Gastroesophageal sphincter (tissue), 3 donors: ENCODE results near the gene SRRM4.

Experiments
- EP300 ChIP-seq: sonication (generic); formaldehyde crosslinking; IDR thresholded peaks from one replicate; pipeline ENCODE4 v1.6.1; 2017; ENCODE audit warnings: antibody characterized with exemption, mild to moderate bottlenecking
- POLR2A ChIP-seq, 2 donors: fragments of 450-650 bp; IDR thresholded peaks; one replicate each; pipeline ENCODE4 v1.6.1; 2017; ENCODE audit warnings: antibody characterized with exemption in 2 of 2, mild to moderate bottlenecking in 2 of 2, moderate library complexity in 1 of 2
- POLR2AphosphoS5 ChIP-seq: sonication (generic); formaldehyde crosslinking; IDR thresholded peaks from one replicate; pipeline ENCODE4 v1.6.1; 2017; ENCODE audit warnings: antibody characterized with exemption
- TF ChIP-seq, protein P1 (sequence below), 4 experiments: fragments of 200-600 bp in 2 of 4; fragments of 450-650 bp in 2 of 4; sonication (generic) in 1 of 4; IDR thresholded peaks; one replicate each; pipeline ENCODE4 v1.5.1; 2017 to 2019; ENCODE audit warnings: antibody characterized with exemption in 4 of 4, mild to moderate bottlenecking in 2 of 4, moderate library complexity in 2 of 4

DNA sequence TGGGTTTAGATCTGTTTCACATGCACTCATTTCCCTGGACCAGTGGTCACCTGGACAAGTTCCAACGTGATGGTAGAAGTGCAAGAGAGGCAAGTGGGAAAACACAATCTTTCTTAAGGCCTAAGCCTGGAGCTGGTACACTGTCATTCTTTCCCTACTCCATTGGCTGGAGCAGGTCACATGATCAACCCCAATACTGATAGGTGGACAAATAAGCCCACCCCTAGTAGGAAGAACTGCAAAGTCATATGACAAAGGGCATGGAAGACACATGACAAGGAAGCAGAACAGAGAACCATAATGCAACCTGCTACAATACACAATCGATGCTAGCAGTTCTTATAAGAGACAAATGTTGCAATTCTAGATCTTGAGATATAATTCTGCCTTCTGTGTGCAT, 66.3 kb downstream of the SRRM4 start:
- TF ChIP-seq, protein P1, sequence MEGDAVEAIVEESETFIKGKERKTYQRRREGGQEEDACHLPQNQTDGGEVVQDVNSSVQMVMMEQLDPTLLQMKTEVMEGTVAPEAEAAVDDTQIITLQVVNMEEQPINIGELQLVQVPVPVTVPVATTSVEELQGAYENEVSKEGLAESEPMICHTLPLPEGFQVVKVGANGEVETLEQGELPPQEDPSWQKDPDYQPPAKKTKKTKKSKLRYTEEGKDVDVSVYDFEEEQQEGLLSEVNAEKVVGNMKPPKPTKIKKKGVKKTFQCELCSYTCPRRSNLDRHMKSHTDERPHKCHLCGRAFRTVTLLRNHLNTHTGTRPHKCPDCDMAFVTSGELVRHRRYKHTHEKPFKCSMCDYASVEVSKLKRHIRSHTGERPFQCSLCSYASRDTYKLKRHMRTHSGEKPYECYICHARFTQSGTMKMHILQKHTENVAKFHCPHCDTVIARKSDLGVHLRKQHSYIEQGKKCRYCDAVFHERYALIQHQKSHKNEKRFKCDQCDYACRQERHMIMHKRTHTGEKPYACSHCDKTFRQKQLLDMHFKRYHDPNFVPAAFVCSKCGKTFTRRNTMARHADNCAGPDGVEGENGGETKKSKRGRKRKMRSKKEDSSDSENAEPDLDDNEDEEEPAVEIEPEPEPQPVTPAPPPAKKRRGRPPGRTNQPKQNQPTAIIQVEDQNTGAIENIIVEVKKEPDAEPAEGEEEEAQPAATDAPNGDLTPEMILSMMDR (IDR thresholded peaks at IDR 0.05): no peak
- TF ChIP-seq POLR2A (IDR thresholded peaks at IDR 0.05) (no peak), EP300 (no peak), POLR2AphosphoS5 (no peak)
